G401 (cell line): ENCODE measurements around the gene POLN. TPM values are rescaled to one million over a fixed set of nuclear protein-coding genes. Genes with fewer than 3 reads are reported as not detected.
A peak's percentile ranks its signal among the peaks of the same experiment; 100 is the strongest.

Experiments
- DNase-seq: peaks from one replicate; pipeline ENCODE4 v3.0.0-alpha.2; 2015; ENCODE audit warnings: low spot score
- in situ Hi-C: cut with HindIII; loops from 2 replicates; pipeline ENCODE4 v1.10.0; 2016; ENCODE audit warnings: low sequenced_read_pairs, mixed read lengths
- total RNA-seq: library from RNA; depleted of rRNA; stranded (reverse); fragments of >200 nt; shearing (Covaris generic); gene quantifications from 2 replicates; pipeline ENCODE4 v1.2.3, GENCODE V29; 2014

Gene POLN
- total RNA-seq, 1 experiment from 2014 or later = 0.17 TPM

- no peak for DNase-seq
- in situ Hi-C loops = no loop called here
These were observed 171.9 kb downstream of the POLN start for GRCh38 chr4:2069986-2070385.

- no peak for DNase-seq
- in situ Hi-C loops = no loop called here
These were observed 172.6 kb downstream of the POLN start for GRCh38 chr4:2069161-2069971.

GRCh38 chr4:2068566-2068965 lies 173.4 kb downstream of the POLN start:
- DNase-seq = no peak
- in situ Hi-C loops = no loop called here

GRCh38 chr4:2068198-2068470 lies 173.8 kb downstream of the POLN start:
- no peak for DNase-seq
- in situ Hi-C loops = no loop called here

- DNase-seq = peak; percentile 65
These were observed 174.3 kb downstream of the POLN start for GRCh38 chr4:2067446-2068197.

GRCh38 chr4:2066571-2067445 lies 175.1 kb downstream of the POLN start:
- in situ Hi-C loops = no loop called here
- no peak for DNase-seq

More at GRCh38 chr4:2067446-2068197, 174.3 kb downstream of the POLN start:
- in situ Hi-C loops = no loop called here

- in situ Hi-C loops = no loop called here
- DNase-seq = no peak
These were observed 175.8 kb downstream of the POLN start for GRCh38 chr4:2066011-2066551.

GRCh38 chr4:2065106-2065930 lies 176.6 kb downstream of the POLN start:
- in situ Hi-C loops = no loop called here
- DNase-seq = no peak

GRCh38 chr4:2064276-2064991 lies 177.5 kb downstream of the POLN start:
- in situ Hi-C loops = no loop called here
- DNase-seq = no peak

GRCh38 chr4:2063557-2064275 lies 178.2 kb downstream of the POLN start:
- in situ Hi-C loops = no loop called here
- no peak for DNase-seq

GRCh38 chr4:2062808-2063524 lies 179.0 kb downstream of the POLN start:
- in situ Hi-C loops = no loop called here
- no peak for DNase-seq

- in situ Hi-C loops = no loop called here
- DNase-seq = no peak
These were observed 179.6 kb downstream of the POLN start for GRCh38 chr4:2062168-2062807.

- DNase-seq = no peak
- in situ Hi-C loops = no loop called here
These were observed 180.5 kb downstream of the POLN start for GRCh38 chr4:2061186-2062131.

GRCh38 chr4:2060611-2061185 lies 181.2 kb downstream of the POLN start:
- in situ Hi-C loops = no loop called here
- no peak for DNase-seq
